Ovary (tissue), 9 donors: ENCODE data around the gene SLC29A1. TPM values are rescaled to one million over a fixed set of nuclear protein-coding genes. Genes with fewer than 3 reads are reported as not detected.

Source experiments
- DNase-seq, 5 donors: peaks; one replicate each; pipeline ENCODE4 v3.0.0-alpha.2; 2019 to 2020
- H3K27ac ChIP-seq, 2 donors: fragments of 200-600 bp; one replicate each; pipeline versions ENCODE4 v1.5.1 to v1.8.0; 2019 to 2022
- H3K27me3 ChIP-seq: fragments of 200-600 bp; one replicate; pipeline ENCODE4 v1.8.0; 2022
- H3K36me3 ChIP-seq: fragments of 200-600 bp; sonication (generic); one replicate; pipeline ENCODE4 v1.5.1; 2019
- H3K4me1 ChIP-seq: one replicate; pipeline ENCODE4 v1.8.1; 2013; ENCODE audit warnings: mild to moderate bottlenecking, moderate library complexity; ENCODE audit not compliant: insufficient read depth
- H3K4me3 ChIP-seq: fragments of 200-600 bp; sonication (generic); one replicate; pipeline ENCODE4 v1.5.1; 2017
- H3K9me3 ChIP-seq, 2 donors: fragments of 200-600 bp in 1 of 2; sonication (generic) in 1 of 2; one replicate each; pipeline versions ENCODE4 v1.5.1 to v1.8.1; 2013 to 2019; ENCODE audit warnings: mild to moderate bottlenecking in 1 of 2, moderate library complexity in 1 of 2
- EP300 ChIP-seq: sonication (generic); formaldehyde crosslinking; IDR thresholded peaks from one replicate; pipeline ENCODE4 v1.6.1; 2017; ENCODE audit warnings: antibody characterized with exemption
- POLR2A ChIP-seq: fragments of 450-650 bp; IDR thresholded peaks from one replicate; pipeline ENCODE4 v1.6.1; 2017; ENCODE audit warnings: antibody characterized with exemption, mild to moderate bottlenecking, moderate library complexity
- WGBS, 3 donors: extraction: QIAGEN DNeasy Blood & Tissue Kit in 1 of 3; methylation state at CpG; one replicate each; pipeline versions ENCODE4 v1.1.5 to v1.1.7; 2013 to 2017; 5-methylcytosine and 5-hydroxymethylcytosine counted together
- intact Hi-C, 4 donors: fragments of 100-400 bp; cut with DNase I; formaldehyde crosslinking; loops; one replicate each; pipeline versions ENCODE4 v1.11.0 to v1.15.1; 2022 to 2023
- polyA plus RNA-seq, 2 donors: library from polyadenylated mRNA; stranded (reverse); fragments of 200-250 nt in 1 of 2; fragments of 350-450 nt in 1 of 2; fragmentation: Illumina TruSeq in 1 of 2; extraction: RNeasy Lipid Tissue Mini Kit (QIAGEN cat#74804) in 1 of 2; gene quantifications; one replicate each; pipeline ENCODE4 v1.2.3, GENCODE V29; 2013 to 2014
- total RNA-seq, 7 donors: library from RNA; depleted of rRNA in 2 of 7; stranded (reverse); fragments of >200 nt in 2 of 7; fragmentation: NEBNext Ultra II Directional in 3 of 7; extraction: Animal tissue kit (Norgen Biotek cat#: 25700) in 3 of 7; gene quantifications; one replicate each; pipeline versions ENCODE4 v1.1.0 to v1.2.4, GENCODE V29; 2016 to 2023
- TF ChIP-seq, protein P1 (sequence below), 3 donors: fragments of 450-650 bp in 2 of 3; fragments of 200-600 bp in 1 of 3; IDR thresholded peaks; one replicate each; pipeline versions ENCODE4 v1.5.1 to v1.8.0; 2016 to 2022; ENCODE audit warnings: antibody characterized with exemption in 3 of 3, mild to moderate bottlenecking in 1 of 3
- donor health status: DM: no; HTN: no; CAD: no; lungs with moderate emphysema.
- donor health status: DM: no; HTN: no; CAD: no.
- donor health status: Bipolar disorder and iron deficiency.
- donor health status: DM: yes; HTN: yes; CAD: no.
- donor health status: DM: no; HTN: no; CAD: no.
- donor health status: DM: yes; HTN: yes; CAD: no.

SLC29A1 gene
- total and polyA plus RNA-seq, 9 donors, result 11.2 to 54.0 (median 30.2) TPM

- no peak for TF ChIP-seq EP300
- TF ChIP-seq POLR2A, result no peak
- TF ChIP-seq, protein P1, sequence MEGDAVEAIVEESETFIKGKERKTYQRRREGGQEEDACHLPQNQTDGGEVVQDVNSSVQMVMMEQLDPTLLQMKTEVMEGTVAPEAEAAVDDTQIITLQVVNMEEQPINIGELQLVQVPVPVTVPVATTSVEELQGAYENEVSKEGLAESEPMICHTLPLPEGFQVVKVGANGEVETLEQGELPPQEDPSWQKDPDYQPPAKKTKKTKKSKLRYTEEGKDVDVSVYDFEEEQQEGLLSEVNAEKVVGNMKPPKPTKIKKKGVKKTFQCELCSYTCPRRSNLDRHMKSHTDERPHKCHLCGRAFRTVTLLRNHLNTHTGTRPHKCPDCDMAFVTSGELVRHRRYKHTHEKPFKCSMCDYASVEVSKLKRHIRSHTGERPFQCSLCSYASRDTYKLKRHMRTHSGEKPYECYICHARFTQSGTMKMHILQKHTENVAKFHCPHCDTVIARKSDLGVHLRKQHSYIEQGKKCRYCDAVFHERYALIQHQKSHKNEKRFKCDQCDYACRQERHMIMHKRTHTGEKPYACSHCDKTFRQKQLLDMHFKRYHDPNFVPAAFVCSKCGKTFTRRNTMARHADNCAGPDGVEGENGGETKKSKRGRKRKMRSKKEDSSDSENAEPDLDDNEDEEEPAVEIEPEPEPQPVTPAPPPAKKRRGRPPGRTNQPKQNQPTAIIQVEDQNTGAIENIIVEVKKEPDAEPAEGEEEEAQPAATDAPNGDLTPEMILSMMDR (IDR thresholded peaks at IDR 0.05), result no peak
Measured at GRCh38 chr6:44198684-44199083, 24.7 kb upstream of the SLC29A1 start.

GRCh38 chr6:44199883-44200282 lies 23.5 kb upstream of the SLC29A1 start:
- no peak for DNase-seq
- no peaks in the 10 kb centered on the region for H3K36me3 ChIP-seq
- 59 to 66% (median 64%) methylated on average over 4 of the region's 4 CpGs for WGBS, 3 donors

More at GRCh38 chr6:44198684-44199083, 24.7 kb upstream of the SLC29A1 start:
- H3K4me3 ChIP-seq, result no peak overlapping the region
- H3K9me3 ChIP-seq, result no peaks in the 10 kb centered on the region
- H3K36me3 ChIP-seq, result no peaks in the 10 kb centered on the region
- H3K27me3 ChIP-seq, result no peaks in the 10 kb centered on the region
- intact Hi-C loops, result no loop called here
- 59 to 66% (median 64%) methylated on average over 3 of the region's 3 CpGs for WGBS, 3 donors
- DNase-seq, result no peak
- no peak overlapping the region for H3K27ac ChIP-seq
- H3K4me1 ChIP-seq, result peaks cover 2% of the 10 kb centered on the region

GRCh38 chr6:44201200-44201599 lies 22.2 kb upstream of the SLC29A1 start:
- Histone ChIP-seq H3K4me1 (peaks cover 2% of the 10 kb centered on the region), H3K27ac (no peak overlapping the region), H3K27me3 (no peaks in the 10 kb centered on the region), H3K36me3 (no peaks in the 10 kb centered on the region), H3K4me3 (no peak overlapping the region), H3K9me3 (no peaks in the 10 kb centered on the region)
- intact Hi-C loops, result no loop called here
- TF ChIP-seq POLR2A (no peak), EP300 (no peak)
- TF ChIP-seq, protein P1 (IDR thresholded peaks at IDR 0.05), result no peak
- WGBS, 3 donors, result 95 to 98% (median 95%) methylated on average over 3 of the region's 3 CpGs
- DNase-seq, result no peak

More at GRCh38 chr6:44199883-44200282, 23.5 kb upstream of the SLC29A1 start:
- intact Hi-C loops, result no loop called here
- Histone ChIP-seq H3K4me3 (no peak overlapping the region), H3K4me1 (peaks cover 2% of the 10 kb centered on the region), H3K27ac (no peak overlapping the region), H3K9me3 (no peaks in the 10 kb centered on the region), H3K27me3 (no peaks in the 10 kb centered on the region)
- TF ChIP-seq, protein P1 (IDR thresholded peaks at IDR 0.05), result no peak

DNA sequence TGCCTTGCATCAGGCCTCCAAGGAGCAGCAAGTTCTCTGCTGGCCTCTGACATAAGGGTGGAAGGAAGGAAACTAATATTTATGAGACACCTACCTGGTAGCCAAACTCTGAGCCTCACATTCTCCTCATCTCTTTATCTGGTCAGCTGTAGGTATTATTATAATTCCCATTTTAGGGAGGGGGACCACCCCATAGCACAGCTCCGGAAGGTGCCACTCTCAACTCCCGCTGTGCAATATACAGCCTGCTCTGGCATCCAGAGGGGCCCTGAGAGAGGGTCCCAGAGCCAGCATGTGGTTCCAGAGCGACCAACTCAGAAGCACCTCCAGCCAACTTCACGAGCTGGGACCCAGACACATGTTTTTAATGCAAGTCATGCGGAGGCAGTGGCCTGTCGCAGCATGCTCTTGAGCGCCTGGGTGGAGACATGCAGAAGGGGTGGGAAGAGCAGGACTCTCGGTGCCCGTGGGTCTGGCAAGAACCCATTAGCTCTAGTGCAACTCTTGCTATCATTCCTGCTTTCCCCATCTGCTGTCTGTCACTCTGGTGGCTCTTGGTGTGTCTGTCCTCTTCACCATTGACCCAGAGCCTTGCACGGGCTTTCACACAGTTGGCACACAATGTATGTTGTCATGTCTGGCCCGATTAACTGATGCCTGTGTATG lies 21.6 kb upstream of the SLC29A1 start:
- no peak overlapping the region for H3K27ac ChIP-seq
- no peaks in the 10 kb centered on the region for H3K36me3 ChIP-seq
- no peaks in the 10 kb centered on the region for H3K27me3 ChIP-seq
- H3K4me1 ChIP-seq, result peaks cover 2% of the 10 kb centered on the region
- 85 to 90% (median 87%) methylated on average over 11 of the region's 11 CpGs for WGBS, 3 donors
- intact Hi-C loops, result no loop called here
- H3K4me3 ChIP-seq, result no peak overlapping the region
- no peaks in the 10 kb centered on the region for H3K9me3 ChIP-seq
- TF ChIP-seq, protein P1 (IDR thresholded peaks at IDR 0.05), result no peak
- no peak for TF ChIP-seq EP300
- no peak for TF ChIP-seq POLR2A
- no peak for DNase-seq
